IMR-90 (cell line): ENCODE measurements around the gene NUDT16. TPM values are rescaled to one million over a fixed set of nuclear protein-coding genes. Genes with fewer than 3 reads are reported as not detected.

ENCODE experiments used
- ATAC-seq: fragments of 200-7000 bp; cut with Tn5 transposase; 2 replicates; pipeline ENCODE4 v1.9.1; 2020; ENCODE audit warnings: low read depth, mild to moderate bottlenecking, moderate library complexity
- BruUV-seq: library from RNA; stranded (reverse); fragments of 400-500 nt; replicated peaks from 2 replicates; lab custom pipeline; 2021; lab: Mats Ljungman, UMichigan
- CTCF ChIA-PET: fragments of 300-600 bp; formaldehyde crosslinking; extraction: SDS; loops from one replicate; lab custom pipeline; 2021; ENCODE audit warnings: antibody characterized with exemption; lab: Yijun Ruan, JAX
- POLR2A ChIA-PET: fragments of 300-600 bp; sonication (Branson Sonifier 250); formaldehyde crosslinking; loops from one replicate; lab custom pipeline; 2022; ENCODE audit warnings: antibody characterized with exemption; ENCODE audit not compliant: unreplicated experiment; lab: Charles Lee
- DNase-seq: peaks from one replicate; pipeline ENCODE4 v3.0.0; 2013
- H2AFZ ChIP-seq: replicated peaks from 2 replicates; pipeline ENCODE3; 2013; ENCODE audit warnings: low read length, mild to moderate bottlenecking; ENCODE audit not compliant: poor library complexity
- H2AK5ac ChIP-seq: 2 replicates; pipeline ENCODE4 v1.6.1; 2013; ENCODE audit warnings: low read depth, low read length, inconsistent platforms
- H2AK9ac ChIP-seq: replicated peaks from 2 replicates; pipeline ENCODE3; 2013; ENCODE audit warnings: mild to moderate bottlenecking, low read depth, low read length, moderate library complexity; ENCODE audit not compliant: poor library complexity
- H2BK120ac ChIP-seq: 2 replicates; pipeline ENCODE4 v1.6.1; 2013; ENCODE audit warnings: low read depth, low read length, inconsistent platforms
- H2BK15ac ChIP-seq: 3 replicates; pipeline ENCODE4 v1.6.1; 2013; ENCODE audit warnings: low read depth, low read length, inconsistent platforms
- H2BK20ac ChIP-seq: 2 replicates; pipeline ENCODE4 v1.6.1; 2013; ENCODE audit warnings: low read depth, mild to moderate bottlenecking, inconsistent platforms, low read length, moderate library complexity
- H2BK5ac ChIP-seq: 2 replicates; pipeline ENCODE4 v1.6.1; 2013; ENCODE audit warnings: mild to moderate bottlenecking, low read depth, low read length, inconsistent platforms; ENCODE audit not compliant: poor library complexity, severe bottlenecking
- H3K14ac ChIP-seq: replicated peaks from 2 replicates; pipeline ENCODE4 v1.6.1; 2013; ENCODE audit warnings: low read depth, low read length, inconsistent platforms
- H3K18ac ChIP-seq: 2 replicates; pipeline ENCODE4 v1.6.1; 2013; ENCODE audit warnings: low read depth, low read length, control low read depth
- H3K23ac ChIP-seq: 2 replicates; pipeline ENCODE4 v1.6.1; 2013; ENCODE audit warnings: low read depth, low read length, inconsistent platforms
- H3K27ac ChIP-seq: 2 replicates; pipeline ENCODE4 v1.5.1; 2013; ENCODE audit warnings: mild to moderate bottlenecking, control low read depth, low read length; ENCODE audit not compliant: insufficient read depth
- H3K27me3 ChIP-seq: 2 replicates; pipeline ENCODE4 v1.6.1; 2013; ENCODE audit warnings: low read length; ENCODE audit not compliant: control insufficient read depth, insufficient read depth
- H3K36me3 ChIP-seq: 2 replicates; pipeline ENCODE4 v1.6.1; 2013; ENCODE audit warnings: low read length, mixed read lengths; ENCODE audit not compliant: control insufficient read depth, insufficient read depth
- H3K4ac ChIP-seq: 2 replicates; pipeline ENCODE4 v1.6.1; 2013; ENCODE audit warnings: low read depth, low read length, inconsistent platforms
- H3K4me1 ChIP-seq: 2 replicates; pipeline ENCODE4 v1.6.1; 2013; ENCODE audit warnings: low read length, mixed read lengths; ENCODE audit not compliant: control insufficient read depth, insufficient read depth
- H3K4me2 ChIP-seq: 2 replicates; pipeline ENCODE4 v1.6.1; 2013; ENCODE audit warnings: low read depth, mild to moderate bottlenecking, control low read depth, low read length, moderate library complexity
- H3K4me3 ChIP-seq: 2 replicates; pipeline ENCODE4 v1.5.1; 2013; ENCODE audit warnings: low read depth, mild to moderate bottlenecking, control low read depth, low read length, moderate library complexity; ENCODE audit not compliant: insufficient read depth
- H3K56ac ChIP-seq: 2 replicates; pipeline ENCODE4 v1.6.1; 2013; ENCODE audit warnings: low read length, inconsistent platforms; ENCODE audit not compliant: insufficient read depth; ENCODE audit errors: extremely low read depth
- H3K79me1 ChIP-seq, 2 experiments: 2 replicates each; pipeline ENCODE4 v1.6.1; 2013; ENCODE audit warnings: low read length in 2 of 2, inconsistent platforms in 1 of 2, low read depth in 1 of 2
- H3K9ac ChIP-seq: 2 replicates; pipeline ENCODE4 v1.6.1; 2013; ENCODE audit warnings: low read depth, low read length, control low read depth
- H3K9me1 ChIP-seq: 2 replicates; pipeline ENCODE4 v1.6.1; 2013; ENCODE audit warnings: low read length, inconsistent platforms; ENCODE audit not compliant: insufficient read depth
- H3K9me3 ChIP-seq: 2 replicates; pipeline ENCODE4 v1.6.1; 2013; ENCODE audit warnings: low read length; ENCODE audit not compliant: control insufficient read depth, insufficient read depth
- H4K20me1 ChIP-seq: 2 replicates; pipeline ENCODE4 v1.6.1; 2013; ENCODE audit warnings: low read length, inconsistent platforms; ENCODE audit not compliant: insufficient read depth
- H4K5ac ChIP-seq: 2 replicates; pipeline ENCODE4 v1.6.1; 2013; ENCODE audit warnings: mild to moderate bottlenecking, low read depth, low read length, control low read depth
- H4K8ac ChIP-seq, 2 experiments: 2 replicates each; pipeline ENCODE4 v1.6.1; 2013; ENCODE audit warnings: low read depth in 2 of 2, low read length in 2 of 2, control low read depth in 1 of 2, inconsistent platforms in 1 of 2
- H4K91ac ChIP-seq: 2 replicates; pipeline ENCODE4 v1.6.1; 2013; ENCODE audit warnings: low read depth, low read length, inconsistent platforms; ENCODE audit not compliant: insufficient read depth
- BHLHE40 ChIP-seq: fragments of 150-350 bp; IDR thresholded peaks from 2 replicates; pipeline ENCODE4 v1.6.1; 2016; ENCODE audit warnings: mild to moderate bottlenecking, low read depth, low read length
- CEBPB ChIP-seq: IDR thresholded peaks from 2 replicates; pipeline ENCODE4 v1.6.1; 2012; ENCODE audit warnings: low read depth, low read length, improper control_type of control experiment
- CHD1 ChIP-seq: IDR thresholded peaks from 2 replicates; pipeline ENCODE4 v1.6.1; 2012; ENCODE audit warnings: low read depth, low read length, improper control_type of control experiment
- CTCF ChIP-seq: conservative IDR thresholded peaks from 2 replicates; pipeline ENCODE4 v1.5.1; 2012; ENCODE audit warnings: mild to moderate bottlenecking, low read depth, low read length, improper control_type of control experiment
- ELK1 ChIP-seq: fragments of 150-350 bp; IDR thresholded peaks from 2 replicates; pipeline ENCODE4 v1.6.1; 2016; ENCODE audit warnings: low read depth, mild to moderate bottlenecking, low read length, moderate library complexity, borderline replicate concordance
- FOS ChIP-seq: fragments of 150-350 bp; IDR thresholded peaks from 2 replicates; pipeline ENCODE4 v1.6.1; 2016; ENCODE audit warnings: low read depth, low read length
- MAFK ChIP-seq: IDR thresholded peaks from 2 replicates; pipeline ENCODE4 v1.6.1; 2012; ENCODE audit warnings: low read depth, low read length, improper control_type of control experiment
- MAZ ChIP-seq: IDR thresholded peaks from 2 replicates; pipeline ENCODE4 v1.6.1; 2012; ENCODE audit warnings: low read depth, mild to moderate bottlenecking, low read length, improper control_type of control experiment, moderate library complexity, borderline replicate concordance
- MXI1 ChIP-seq: IDR thresholded peaks from 2 replicates; pipeline ENCODE4 v1.6.1; 2012; ENCODE audit warnings: low read depth, mild to moderate bottlenecking, low read length, moderate library complexity, borderline replicate concordance
- POLR2A ChIP-seq: IDR thresholded peaks from 2 replicates; pipeline ENCODE4 v1.6.1; 2012; ENCODE audit warnings: mild to moderate bottlenecking, low read depth, low read length
- RAD21 ChIP-seq: IDR thresholded peaks from 2 replicates; pipeline ENCODE4 v1.6.1; 2012; ENCODE audit warnings: low read length, improper control_type of control experiment
- RCOR1 ChIP-seq: IDR thresholded peaks from 2 replicates; pipeline ENCODE4 v1.6.1; 2012; ENCODE audit warnings: mild to moderate bottlenecking, low read length, improper control_type of control experiment; ENCODE audit not compliant: insufficient replicate concordance
- RFX5 ChIP-seq: IDR thresholded peaks from 2 replicates; pipeline ENCODE4 v1.8.0; 2012; ENCODE audit warnings: low read depth, mild to moderate bottlenecking, low read length, moderate library complexity
- SMC3 ChIP-seq: fragments of 150-350 bp; IDR thresholded peaks from 2 replicates; pipeline ENCODE4 v1.6.1; 2016; ENCODE audit warnings: low read depth, mild to moderate bottlenecking, antibody characterized with exemption, low read length, moderate library complexity
- USF2 ChIP-seq: fragments of 150-350 bp; IDR thresholded peaks from 2 replicates; pipeline ENCODE4 v1.6.1; 2017; ENCODE audit warnings: mild to moderate bottlenecking, antibody characterized with exemption, low read length, low read depth
- WGBS, 2 experiments: methylation state at CpG; one replicate each; pipeline versions ENCODE4 v1.1.5 to v1.1.7; 2013; ENCODE audit warnings: missing lambda C conversion rate in 2 of 2; ENCODE audit not compliant: insufficient read length in 1 of 2; ENCODE audit errors: extremely low coverage in 2 of 2; 5-methylcytosine and 5-hydroxymethylcytosine counted together
- dilution Hi-C: fragments of 300-500 bp; cut with HindIII; formaldehyde crosslinking; loops from one replicate; pipeline ENCODE4 v1.14.3; 2018; ENCODE audit warnings: low sequenced_read_pairs; ENCODE audit not compliant: unreplicated experiment
- in situ Hi-C: fragments of 300-500 bp; cut with MboI; formaldehyde crosslinking; loops from 3 replicates; pipeline ENCODE4 v1.14.3; 2019; ENCODE audit warnings: low sequenced_read_pairs, inconsistent platforms, mixed read lengths
- intact Hi-C: fragments of 100-400 bp; cut with micrococcal nuclease; formaldehyde crosslinking; loops from 2 replicates; pipeline ENCODE4 v1.10.0; 2022
- polyA plus RNA-seq, 3 experiments: library from polyadenylated mRNA; depleted of rRNA; stranded (reverse); fragments of >200 nt; gene quantifications; 2 replicates each; pipeline ENCODE4 v1.2.3, GENCODE V29; 2012; ENCODE audit warnings: low replicate concordance in 1 of 3
- total RNA-seq: library from RNA; depleted of rRNA; stranded (reverse); fragments of >200 nt; gene quantifications from 2 replicates; pipeline ENCODE4 v1.2.3, GENCODE V29; 2012

Gene NUDT16
- total and polyA plus RNA-seq, 2 of the 4 experiments (the other 2 are of a cell fraction), result 8.9 to 10.4 TPM

DNA sequence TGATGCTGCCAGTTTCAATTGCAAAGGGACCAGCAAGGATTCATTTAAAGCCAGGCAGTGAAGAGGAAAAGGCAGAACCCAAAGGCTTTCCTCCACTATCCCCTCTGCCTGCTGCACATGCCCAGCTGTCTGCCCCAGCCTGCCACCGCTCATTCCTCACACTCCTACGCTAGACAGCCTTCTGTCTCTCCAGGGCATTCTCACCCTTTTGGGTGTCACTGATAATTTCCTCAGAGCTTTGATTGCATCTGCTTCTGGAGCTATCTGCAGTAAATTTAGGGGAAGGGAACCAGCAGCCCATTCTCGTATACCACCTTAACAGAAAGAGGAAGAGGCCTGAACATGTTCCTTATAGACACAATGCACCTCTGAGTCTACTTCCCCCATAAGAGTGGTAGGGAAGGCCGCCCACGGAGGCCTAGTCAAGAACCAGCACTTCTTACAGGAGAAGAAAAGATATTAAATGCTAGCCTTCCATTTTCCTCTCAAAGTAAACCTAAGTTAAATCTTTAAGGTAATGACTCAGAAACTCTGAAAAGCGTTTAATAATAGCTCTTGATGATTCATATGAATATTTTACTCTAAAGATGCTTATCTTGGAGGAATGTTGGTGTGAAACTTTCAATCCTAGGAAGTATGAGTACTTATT lies 20.9 kb downstream of the NUDT16 start:
- H3K9me3 ChIP-seq, result 0 out of 2 replicates have a peak, but pooled peaks cover 1% of the 10 kb centered on the region
- no peak overlapping the region for H2BK5ac ChIP-seq
- TF ChIP-seq MXI1, result no peak
- no peak for TF ChIP-seq SMC3
- no peak for TF ChIP-seq ELK1
- no peak for TF ChIP-seq MAZ
- TF ChIP-seq RFX5, result no peak
- no peak for TF ChIP-seq BHLHE40
- no peak for TF ChIP-seq CTCF
- TF ChIP-seq RAD21, result no peak
- TF ChIP-seq USF2, result no peak
- TF ChIP-seq CHD1, result no peak
- no peak for TF ChIP-seq FOS
- TF ChIP-seq POLR2A, result no peak
- no peak for TF ChIP-seq CEBPB
- no peak for TF ChIP-seq MAFK
- no peak for TF ChIP-seq RCOR1
- POLR2A ChIA-PET, result no interaction called here
- no peak overlapping the region for H3K4me2 ChIP-seq
- H4K91ac ChIP-seq, result no peak overlapping the region
- no peaks in the 10 kb centered on the region for H3K9me1 ChIP-seq
- ATAC-seq (peak; percentile 27), DNase-seq (peak; percentile 48)
- H3K4ac ChIP-seq, result no peak overlapping the region
- H3K18ac ChIP-seq, result no peak overlapping the region
- no peaks in the 10 kb centered on the region; the same call in none of the 2 replicates for H3K27me3 ChIP-seq
- CTCF ChIA-PET, result interaction anchor here (1.4 kb wide), 1 partner anchor 21 kb away, joined by 3 read pairs; the partner anchor contains the start of gene NUDT16
- intact Hi-C loops, result no loop called here
- H2AK5ac ChIP-seq, result no peak overlapping the region
- H3K36me3 ChIP-seq, result no peaks in the 10 kb centered on the region
- H2BK20ac ChIP-seq, result no peak overlapping the region
- no peak overlapping the region; a peak in 1 of 4 replicates for H4K8ac ChIP-seq
- H3K56ac ChIP-seq, result no peak overlapping the region
- peaks cover 6% of the 10 kb centered on the region; the same call in 1 of the 2 replicates for H3K4me1 ChIP-seq
- no peak overlapping the region for H4K5ac ChIP-seq
- dilution Hi-C loops, result no loop called here
- no peak overlapping the region for H2BK15ac ChIP-seq
- H2AK9ac ChIP-seq, result peak overlapping the region; percentile 42
- H3K79me1 ChIP-seq, result no peaks in the 10 kb centered on the region
- H3K9ac ChIP-seq, result no peak overlapping the region
- H2AFZ ChIP-seq, result peak overlapping the region; percentile 78
- no peak overlapping the region for H2BK120ac ChIP-seq
- no CpG with 5 or more reads among the region's 6 CpGs for WGBS, 2 experiments
- H3K14ac ChIP-seq, result no peak overlapping the region
- no TSS peak for BruUV-seq
- H4K20me1 ChIP-seq, result no peaks in the 10 kb centered on the region
- H3K4me3 ChIP-seq, result no peak overlapping the region
- no peak overlapping the region for H3K23ac ChIP-seq
- in situ Hi-C loops, result no loop called here
- H3K27ac ChIP-seq, result no peak overlapping the region
